ENCODE data around the gene NSRP1.

Gene NSRP1

GRCh38 chr17:30116661-30117551 is at the start of gene NSRP1:
NSRP1 (plus strand) TSS chr17:30116816; CDS start chr17:30116844, 28 bp downstream.
- no peaks in the 10 kb centered on the region for H3K27me3 ChIP-seq (ENCODE audit: insufficient read depth, low read depth, severe bottlenecking)
- H3K4me3 ChIP-seq (ENCODE audit: low read depth, low read length), result peak within 1 kb of the TSS; percentile 100
- TF ChIP-seq CTCF (IDR thresholded peaks at IDR 0.05; ENCODE audit: low read depth, low read length), result no peak
- peak within 1 kb of the TSS; percentile 91 for H3K27ac ChIP-seq
- H3K36me3 ChIP-seq, result peaks cover 28% of the 10 kb centered on the region
- H3K9me3 ChIP-seq (ENCODE audit: severe bottlenecking), result no peaks in the 10 kb centered on the region
- DNase-seq, result peak; percentile 94

GRCh38 chr17:30068465-30068864 is 48.2 kb upstream of the NSRP1 start:
- no peak for TF ChIP-seq CTCF (IDR thresholded peaks at IDR 0.05; ENCODE audit: low read depth, low read length)
- peaks cover 15% of the 10 kb centered on the region for H3K9me3 ChIP-seq (ENCODE audit: severe bottlenecking)
- DNase-seq, result no peak

GRCh38 chr17:30074254-30074653 is 42.4 kb upstream of the NSRP1 start:
- H3K9me3 ChIP-seq (ENCODE audit: severe bottlenecking), result no peaks in the 10 kb centered on the region
- H3K27ac ChIP-seq, result no peak overlapping the region
- H3K27me3 ChIP-seq (ENCODE audit: insufficient read depth, low read depth, severe bottlenecking), result no peaks in the 10 kb centered on the region
- no peak for DNase-seq
- no peaks in the 10 kb centered on the region for H3K36me3 ChIP-seq
- no peak overlapping the region for H3K4me3 ChIP-seq (ENCODE audit: low read depth, low read length)
- TF ChIP-seq CTCF (IDR thresholded peaks at IDR 0.05; ENCODE audit: low read depth, low read length), result no peak

More at GRCh38 chr17:30068465-30068864, 48.2 kb upstream of the NSRP1 start:
- Histone ChIP-seq H3K4me3 (ENCODE audit: low read depth, low read length) (no peak overlapping the region), H3K27me3 (ENCODE audit: insufficient read depth, low read depth, severe bottlenecking) (no peaks in the 10 kb centered on the region), H3K36me3 (no peaks in the 10 kb centered on the region), H3K27ac (no peak overlapping the region)

GRCh38 chr17:30074730-30075129 is 41.9 kb upstream of the NSRP1 start:
- Histone ChIP-seq H3K4me3 (ENCODE audit: low read depth, low read length) (no peak overlapping the region), H3K36me3 (no peaks in the 10 kb centered on the region), H3K27me3 (ENCODE audit: insufficient read depth, low read depth, severe bottlenecking) (no peaks in the 10 kb centered on the region), H3K27ac (no peak overlapping the region), H3K9me3 (ENCODE audit: severe bottlenecking) (no peaks in the 10 kb centered on the region)
- no peak for TF ChIP-seq CTCF (IDR thresholded peaks at IDR 0.05; ENCODE audit: low read depth, low read length)
- DNase-seq, result no peak

- H3K27me3 ChIP-seq (ENCODE audit: insufficient read depth, low read depth, severe bottlenecking), result no peaks in the 10 kb centered on the region
- H3K27ac ChIP-seq, result no peak overlapping the region
- H3K36me3 ChIP-seq, result no peaks in the 10 kb centered on the region
- DNase-seq, result no peak
- no peaks in the 10 kb centered on the region for H3K9me3 ChIP-seq (ENCODE audit: severe bottlenecking)
- TF ChIP-seq CTCF (IDR thresholded peaks at IDR 0.05; ENCODE audit: low read depth, low read length), result no peak
- H3K4me3 ChIP-seq (ENCODE audit: low read depth, low read length), result no peak overlapping the region
These were observed 33.8 kb upstream of the NSRP1 start for GRCh38 chr17:30082773-30083172.
